Upper lobe of left lung (tissue), 6 donors: ENCODE data around the gene ATXN1. TPM values are rescaled to one million over a fixed set of nuclear protein-coding genes. Genes with fewer than 3 reads are reported as not detected.

Experiments used
- ATAC-seq, 2 donors: fragments of 200-7000 bp; cut with Tn5 transposase; one replicate each; pipeline ENCODE4 v1.9.1; 2022; ENCODE audit warnings: mild to moderate bottlenecking in 2 of 2, moderate library complexity in 2 of 2; ENCODE audit not compliant: low FRiP score in 2 of 2
- DNase-seq, 2 donors: peaks; one replicate each; pipeline ENCODE4 v3.0.0-alpha.2; 2019 to 2020
- H3K27ac ChIP-seq, 4 donors: fragments of 200-600 bp; sonication (generic); one replicate each; pipeline ENCODE4 v1.5.1; 2016 to 2019
- H3K27me3 ChIP-seq, 4 donors: fragments of 200-600 bp; sonication (generic); one replicate each; pipeline ENCODE4 v1.5.1; 2017 to 2019
- H3K36me3 ChIP-seq, 4 donors: fragments of 200-600 bp; sonication (generic); one replicate each; pipeline ENCODE4 v1.5.1; 2016 to 2019
- H3K4me1 ChIP-seq, 4 donors: fragments of 200-600 bp; sonication (generic); one replicate each; pipeline ENCODE4 v1.5.1; 2018 to 2019
- H3K4me3 ChIP-seq, 4 donors: fragments of 200-600 bp; sonication (generic); one replicate each; pipeline ENCODE4 v1.5.1; 2017 to 2019; ENCODE audit warnings: mild to moderate bottlenecking in 2 of 4, moderate library complexity in 1 of 4
- H3K9me3 ChIP-seq, 4 donors: fragments of 200-600 bp; sonication (generic); one replicate each; pipeline ENCODE4 v1.5.1; 2018 to 2019
- CTCF ChIP-seq, 6 experiments: fragments of 450-650 bp in 4 of 6; fragments of 200-600 bp in 2 of 6; sonication (generic) in 2 of 6; IDR thresholded peaks; one replicate each; pipeline ENCODE4 v1.5.1; 2016 to 2019; ENCODE audit warnings: antibody characterized with exemption in 6 of 6
- EP300 ChIP-seq, 4 donors: sonication (generic); formaldehyde crosslinking; IDR thresholded peaks; one replicate each; pipeline ENCODE4 v1.5.1; 2017; ENCODE audit warnings: antibody characterized with exemption in 4 of 4, control low read depth in 2 of 4
- POLR2A ChIP-seq, 4 donors: fragments of 450-650 bp; IDR thresholded peaks; one replicate each; pipeline ENCODE4 v1.5.1; 2016 to 2017; ENCODE audit warnings: antibody characterized with exemption in 4 of 4, mild to moderate bottlenecking in 2 of 4
- POLR2AphosphoS5 ChIP-seq, 2 donors: sonication (generic); formaldehyde crosslinking; IDR thresholded peaks; one replicate each; pipeline ENCODE4 v1.5.1; 2017; ENCODE audit warnings: antibody characterized with exemption in 2 of 2
- WGBS, 2 donors: methylation state at CpG; one replicate each; pipeline ENCODE4 v1.1.5; 2017 to 2018; 5-methylcytosine and 5-hydroxymethylcytosine counted together
- total RNA-seq, 6 donors: library from RNA; depleted of rRNA in 4 of 6; stranded (reverse); fragments of >200 nt in 4 of 6; gene quantifications; one replicate each; pipeline versions ENCODE4 v1.1.0 to v1.2.1, GENCODE V29; 2016 to 2021
- donor health status: DM: no; HTN: no; CAD: no; lungs with moderate emphysema.
- donor health status: DM: no; HTN: yes; CAD: no; lungs with severe emphysema.

The ATXN1 gene
- total RNA-seq, 6 donors from 2014 or later: 44.2 to 106 (median 71.7) TPM

GRCh38 chr6:16583144-16583762 lies 178.0 kb downstream of the ATXN1 start:
- TF ChIP-seq POLR2A (IDR thresholded peaks at IDR 0.05): no peak
- TF ChIP-seq EP300 (IDR thresholded peaks at IDR 0.05): no peak
- no peak for TF ChIP-seq CTCF (IDR thresholded peaks at IDR 0.05)
- TF ChIP-seq POLR2AphosphoS5 (IDR thresholded peaks at IDR 0.05): no peak
- DNase-seq (no peak), ATAC-seq (no peak)
- H3K27ac ChIP-seq: no peak overlapping the region
- peaks cover 0 to 19% (median 9%) of the 10 kb centered on the region in 4 donors for H3K36me3 ChIP-seq
- H3K4me1 ChIP-seq: peaks cover 0 to 5% (median 2%) of the 10 kb centered on the region in 4 donors
- no peaks in the 10 kb centered on the region for H3K27me3 ChIP-seq
- WGBS, 2 donors: 90 to 92% methylated on average over 12 of the region's 12 CpGs
- no peaks in the 10 kb centered on the region for H3K9me3 ChIP-seq
- H3K4me3 ChIP-seq: no peak overlapping the region

- H3K27me3 ChIP-seq: no peaks in the 10 kb centered on the region
- H3K4me3 ChIP-seq: no peak overlapping the region
- no peak for TF ChIP-seq CTCF (IDR thresholded peaks at IDR 0.05)
- no peak for TF ChIP-seq POLR2AphosphoS5 (IDR thresholded peaks at IDR 0.05)
- TF ChIP-seq EP300 (IDR thresholded peaks at IDR 0.05): no peak
- no peak for TF ChIP-seq POLR2A (IDR thresholded peaks at IDR 0.05)
- ATAC-seq: no peak
- H3K27ac ChIP-seq: no peak overlapping the region
- peaks cover 0 to 19% (median 9%) of the 10 kb centered on the region in 4 donors for H3K36me3 ChIP-seq
- WGBS, 2 donors: 87 to 90% methylated on average over 3 of the region's 3 CpGs
- peaks cover 0 to 5% (median 2%) of the 10 kb centered on the region in 4 donors for H3K4me1 ChIP-seq
- H3K9me3 ChIP-seq: no peaks in the 10 kb centered on the region
- DNase-seq: no peak
Observed at GRCh38 chr6:16582446-16583143, 178.7 kb downstream of the ATXN1 start.

- H3K4me1 ChIP-seq: peaks cover 0 to 11% (median 3%) of the 10 kb centered on the region in 4 donors
- H3K4me3 ChIP-seq: no peak overlapping the region
- no peak for DNase-seq
- no peak overlapping the region for H3K27ac ChIP-seq
- WGBS, 2 donors: 84 to 88% methylated on average over 3 of the region's 3 CpGs
- no peak for TF ChIP-seq POLR2AphosphoS5 (IDR thresholded peaks at IDR 0.05)
- TF ChIP-seq EP300 (IDR thresholded peaks at IDR 0.05): no peak
- no peaks in the 10 kb centered on the region for H3K9me3 ChIP-seq
- no peaks in the 10 kb centered on the region for H3K27me3 ChIP-seq
- no peak for ATAC-seq
- H3K36me3 ChIP-seq: peaks cover 0 to 8% (median 3%) of the 10 kb centered on the region in 4 donors
Observed at GRCh38 chr6:16578695-16579285, 182.5 kb downstream of the ATXN1 start.

- no peak for DNase-seq
- WGBS, 2 donors: 83 to 86% methylated on average over 9 of the region's 9 CpGs
- Histone ChIP-seq H3K36me3 (no peaks in the 10 kb centered on the region), H3K27ac (no peak overlapping the region), H3K9me3 (no peaks in the 10 kb centered on the region), H3K4me1 (peaks cover 0 to 11% (median 3%) of the 10 kb centered on the region in 4 donors), H3K27me3 (no peaks in the 10 kb centered on the region), H3K4me3 (no peak overlapping the region)
- TF ChIP-seq POLR2A (IDR thresholded peaks at IDR 0.05): no peak
- TF ChIP-seq POLR2AphosphoS5 (IDR thresholded peaks at IDR 0.05): no peak
- no peak for TF ChIP-seq EP300 (IDR thresholded peaks at IDR 0.05)
- TF ChIP-seq CTCF (IDR thresholded peaks at IDR 0.05): no peak
- no peak for ATAC-seq
Observed at GRCh38 chr6:16576451-16577368, 184.6 kb downstream of the ATXN1 start.
